Ishikawa (cell line): Measurements from ENCODE around the gene TSPYL1.

Experiments
- CEBPB ChIP-seq: IDR thresholded peaks from 2 replicates; pipeline ENCODE4 v1.6.1; 2012
- CREB1 ChIP-seq: IDR thresholded peaks from 2 replicates; pipeline ENCODE4 v1.6.1; 2012; ENCODE audit warnings: low read depth
- EP300 ChIP-seq: IDR thresholded peaks from 2 replicates; pipeline ENCODE4 v1.6.1; 2012; ENCODE audit warnings: borderline replicate concordance
- MAX ChIP-seq: IDR thresholded peaks from 2 replicates; pipeline ENCODE4 v1.6.1; 2012
- NFIC ChIP-seq: IDR thresholded peaks from 2 replicates; pipeline ENCODE4 v1.6.1; 2012
- RAD21 ChIP-seq: IDR thresholded peaks from 2 replicates; pipeline ENCODE4 v1.6.1; 2012; ENCODE audit warnings: low read depth
- REST ChIP-seq: IDR thresholded peaks from 2 replicates; pipeline ENCODE4 v1.6.1; 2012; ENCODE audit warnings: low read depth, mild to moderate bottlenecking
- TAF1 ChIP-seq: IDR thresholded peaks from 2 replicates; pipeline ENCODE4 v1.6.1; 2012; ENCODE audit warnings: low read depth, mild to moderate bottlenecking
- TCF12 ChIP-seq: IDR thresholded peaks from 2 replicates; pipeline ENCODE4 v1.6.1; 2012; ENCODE audit warnings: low read depth
- TEAD4 ChIP-seq: IDR thresholded peaks from 2 replicates; pipeline ENCODE4 v1.6.1; 2012
- USF1 ChIP-seq: IDR thresholded peaks from 2 replicates; pipeline ENCODE4 v1.6.1; 2012

GRCh38 chr6:116266803-116267202 is 12.9 kb downstream of the TSPYL1 start:
- TF ChIP-seq TAF1 = no peak
- TF ChIP-seq MAX = no peak
- TF ChIP-seq USF1 = no peak
- no peak for TF ChIP-seq TCF12
- no peak for TF ChIP-seq EP300
- no peak for TF ChIP-seq CEBPB
- TF ChIP-seq TEAD4 = no peak
- TF ChIP-seq REST = no peak
- no peak for TF ChIP-seq NFIC
- no peak for TF ChIP-seq RAD21
- no peak for TF ChIP-seq CREB1
